Chondrocyte (in vitro differentiated cells): ENCODE data around the gene ERBB4. TPM values are rescaled to one million over a fixed set of nuclear protein-coding genes. Genes with fewer than 3 reads are reported as not detected.
A peak's percentile ranks its signal among the peaks of the same experiment; 100 is the strongest.
"Not testable (repeated sequence)": the region's sequence is repeated elsewhere in the genome, so short reads cannot be mapped to it uniquely, and the experiment has no call there.

Experiments used
- DNase-seq: peaks from one replicate; pipeline ENCODE4 v3.0.0; 2021; ENCODE audit warnings: mixed read lengths, low spot score
- H3K27ac Mint-ChIP-seq: one replicate; pipeline ENCODE4 v1.8.0; 2021; ENCODE audit warnings: mild to moderate bottlenecking, moderate library complexity, mixed read lengths; ENCODE audit not compliant: unreplicated experiment
- H3K27me3 Mint-ChIP-seq: 2 replicates; pipeline ENCODE4 v1.8.0; 2021; ENCODE audit warnings: low read depth, mixed read lengths
- H3K36me3 Mint-ChIP-seq: 2 replicates; pipeline ENCODE4 v1.8.0; 2021; ENCODE audit warnings: low read depth, mixed read lengths
- H3K4me1 Mint-ChIP-seq: 2 replicates; pipeline ENCODE4 v1.8.0; 2021; ENCODE audit warnings: low read depth, mild to moderate bottlenecking, mixed read lengths
- H3K4me3 Mint-ChIP-seq: one replicate; pipeline ENCODE4 v1.8.0; 2021; ENCODE audit warnings: mild to moderate bottlenecking, moderate library complexity, mixed read lengths; ENCODE audit not compliant: unreplicated experiment
- H3K9me3 Mint-ChIP-seq: 2 replicates; pipeline ENCODE4 v1.8.0; 2021; ENCODE audit warnings: low read depth, mixed read lengths
- CTCF ChIP-seq: fragments of 200-600 bp; sonication (generic); IDR thresholded peaks from 2 replicates; pipeline ENCODE4 v1.5.0; 2021; ENCODE audit warnings: antibody characterized with exemption, mild to moderate bottlenecking, moderate library complexity
- total RNA-seq: library from RNA; stranded (reverse); gene quantifications from 3 replicates; pipeline ENCODE4 v1.2.1, GENCODE V29; 2021

The ERBB4 gene
- total RNA-seq, 1 donor from 2014 or later: 1.3 TPM

GRCh38 chr2:212013626-212014025, 525.0 kb downstream of the ERBB4 start:
- TF ChIP-seq CTCF: no peak
- Mint-ChIP-seq H3K9me3 (no peaks in the 10 kb centered on the region), H3K27ac (peak overlapping the region; percentile 73), H3K4me3 (no peak overlapping the region), H3K36me3 (no peaks in the 10 kb centered on the region), H3K27me3 (no peaks in the 10 kb centered on the region), H3K4me1 (peaks cover 41% of the 10 kb centered on the region)
- DNase-seq: no peak

DNA sequence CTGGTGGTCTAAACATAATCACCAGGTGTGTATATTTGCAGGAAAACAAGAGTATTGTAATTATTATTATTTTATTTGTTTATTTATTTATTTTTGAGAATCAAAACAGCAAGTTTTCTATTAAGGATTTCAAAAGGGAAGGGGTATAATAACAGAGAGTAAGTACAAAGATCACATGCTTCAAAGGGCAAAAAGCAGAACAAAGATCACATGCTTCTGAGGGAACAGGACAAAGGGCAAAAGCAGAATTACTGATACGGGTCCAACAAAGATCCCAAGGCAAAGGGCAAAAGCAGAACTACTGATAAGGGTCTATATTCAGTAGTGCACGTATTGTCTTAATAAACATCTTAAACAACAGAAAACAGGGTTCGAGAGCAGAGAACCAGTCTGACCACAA, 528.3 kb downstream of the ERBB4 start:
- H3K36me3 Mint-ChIP-seq, H3K27ac Mint-ChIP-seq, DNase-seq, H3K27me3 Mint-ChIP-seq, H3K4me3 Mint-ChIP-seq, H3K9me3 Mint-ChIP-seq: not testable (repeated sequence)
- H3K4me1 Mint-ChIP-seq: peaks cover 22% of the 10 kb centered on the region

- Mint-ChIP-seq H3K27me3 (no peaks in the 10 kb centered on the region), H3K27ac (no peak overlapping the region), H3K4me1 (peaks cover 6% of the 10 kb centered on the region), H3K9me3 (no peaks in the 10 kb centered on the region), H3K4me3 (no peak overlapping the region), H3K36me3 (no peaks in the 10 kb centered on the region)
- no peak for DNase-seq
- no peak for TF ChIP-seq CTCF
Observed at GRCh38 chr2:212007972-212008371, 530.6 kb downstream of the ERBB4 start.

DNA sequence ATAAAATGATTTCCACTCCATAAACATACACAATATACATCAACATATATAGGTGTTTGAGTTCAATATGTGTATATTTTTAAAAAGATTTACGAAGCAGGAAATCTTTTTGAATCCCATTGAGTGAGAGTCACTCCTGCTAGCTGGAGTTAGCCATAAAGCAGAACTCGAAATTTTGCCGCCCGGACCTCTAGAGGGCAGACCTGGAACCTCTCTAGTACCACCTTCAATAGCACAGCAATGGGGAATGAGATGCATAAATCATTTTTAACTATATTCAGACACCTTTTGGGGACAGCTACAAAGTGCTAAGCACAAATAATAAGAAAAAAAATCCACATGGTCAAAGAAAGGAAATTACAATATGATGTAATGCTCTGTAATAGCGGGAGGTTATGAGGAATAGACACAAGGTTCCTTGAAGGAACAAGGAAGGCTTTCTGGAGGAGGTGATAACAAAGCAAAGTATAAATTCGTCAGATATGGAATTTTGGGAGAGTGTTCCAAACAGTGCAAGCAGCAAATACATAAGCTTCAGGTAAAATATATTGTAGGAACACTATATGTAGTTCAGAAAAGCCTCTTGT, 533.4 kb downstream of the ERBB4 start:
- no peak for DNase-seq
- Mint-ChIP-seq H3K9me3 (no peaks in the 10 kb centered on the region), H3K27ac (no peak overlapping the region), H3K4me3 (no peak overlapping the region), H3K4me1 (peaks cover 3% of the 10 kb centered on the region), H3K36me3 (no peaks in the 10 kb centered on the region), H3K27me3 (no peaks in the 10 kb centered on the region)
- peak; percentile 85 for TF ChIP-seq CTCF

DNA sequence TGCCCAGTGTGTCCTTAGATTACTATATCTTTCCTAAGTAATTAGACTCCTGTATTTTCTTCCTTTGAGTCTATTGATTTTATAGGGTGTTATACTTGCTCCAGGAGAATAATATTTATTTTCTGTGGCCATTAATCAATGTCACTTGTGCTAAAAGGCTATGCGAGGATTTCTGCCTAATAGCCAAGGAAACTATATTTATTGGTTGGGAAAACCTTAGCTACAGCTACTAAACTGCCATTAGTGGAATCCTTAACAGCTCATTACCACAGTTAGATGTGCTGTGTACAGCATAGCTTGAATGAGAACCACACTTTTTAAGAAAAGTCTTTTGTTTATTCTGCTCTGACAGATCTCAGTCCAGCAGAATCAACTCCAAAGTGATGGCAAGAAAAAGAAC, 537.3 kb downstream of the ERBB4 start:
- H3K4me1 Mint-ChIP-seq: peaks cover 3% of the 10 kb centered on the region
- H3K36me3 Mint-ChIP-seq: no peaks in the 10 kb centered on the region
- no peak for DNase-seq
- H3K9me3 Mint-ChIP-seq: no peaks in the 10 kb centered on the region
- no peak for TF ChIP-seq CTCF
- H3K27me3 Mint-ChIP-seq: no peaks in the 10 kb centered on the region
- H3K27ac Mint-ChIP-seq: no peak overlapping the region
- no peak overlapping the region for H3K4me3 Mint-ChIP-seq

DNA sequence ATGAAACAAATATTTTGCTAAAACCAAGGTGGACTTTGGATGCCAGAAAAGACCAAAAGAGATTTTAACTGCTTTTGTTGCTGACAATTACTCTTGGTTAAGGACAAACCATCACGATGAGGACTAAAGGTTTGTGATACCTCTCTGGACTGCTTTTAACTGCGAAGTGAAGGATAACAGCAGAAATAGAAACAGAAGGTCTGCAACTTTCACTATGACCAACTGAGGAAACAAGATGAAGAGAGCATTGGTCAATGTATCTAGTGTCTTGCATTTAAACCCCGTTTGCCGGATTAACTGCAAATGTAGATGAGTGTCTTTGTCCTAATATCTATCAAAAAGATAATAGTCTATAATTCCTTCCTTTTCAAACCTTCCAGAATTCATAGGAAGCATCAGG, 541.7 kb downstream of the ERBB4 start:
- Mint-ChIP-seq H3K36me3 (no peaks in the 10 kb centered on the region), H3K27ac (no peak overlapping the region), H3K27me3 (no peaks in the 10 kb centered on the region), H3K4me3 (no peak overlapping the region), H3K9me3 (no peaks in the 10 kb centered on the region), H3K4me1 (no peaks in the 10 kb centered on the region)
- no peak for TF ChIP-seq CTCF
- no peak for DNase-seq
